GM19239 (cell line): ENCODE measurements around the gene TBC1D1.

ENCODE experiments used
- DNase-seq: peaks from one replicate; pipeline ENCODE4 v3.0.0; 2011; ENCODE audit warnings: low spot score; ENCODE audit not compliant: insufficient read length
- FAIRE-seq: peaks from 2 replicates; lab custom pipeline; 2011; peaks lifted over from hg19 to GRCh38; lab: Jason Lieb, UNC

The TBC1D1 gene

DNA sequence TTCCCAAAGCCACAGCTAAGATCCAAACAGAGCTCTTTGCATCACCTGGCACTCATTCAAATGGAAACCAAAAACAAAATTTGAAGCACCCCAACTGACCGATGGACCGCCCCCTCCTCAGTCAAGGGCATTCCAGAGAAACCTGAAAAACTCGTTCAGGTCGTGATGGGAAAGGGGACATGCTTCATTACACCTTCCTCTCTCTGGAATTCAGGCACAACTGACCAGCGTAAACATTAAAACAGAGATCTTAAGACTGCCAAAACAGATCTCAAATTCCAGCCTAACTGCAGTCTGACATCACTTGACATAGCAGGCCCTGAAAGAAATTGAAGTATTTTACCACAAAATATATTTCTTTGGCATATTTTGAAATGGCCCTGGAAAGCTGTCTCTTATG is 97.8 kb downstream of the TBC1D1 start:
- FAIRE-seq = no peak
- no peak for DNase-seq

DNA sequence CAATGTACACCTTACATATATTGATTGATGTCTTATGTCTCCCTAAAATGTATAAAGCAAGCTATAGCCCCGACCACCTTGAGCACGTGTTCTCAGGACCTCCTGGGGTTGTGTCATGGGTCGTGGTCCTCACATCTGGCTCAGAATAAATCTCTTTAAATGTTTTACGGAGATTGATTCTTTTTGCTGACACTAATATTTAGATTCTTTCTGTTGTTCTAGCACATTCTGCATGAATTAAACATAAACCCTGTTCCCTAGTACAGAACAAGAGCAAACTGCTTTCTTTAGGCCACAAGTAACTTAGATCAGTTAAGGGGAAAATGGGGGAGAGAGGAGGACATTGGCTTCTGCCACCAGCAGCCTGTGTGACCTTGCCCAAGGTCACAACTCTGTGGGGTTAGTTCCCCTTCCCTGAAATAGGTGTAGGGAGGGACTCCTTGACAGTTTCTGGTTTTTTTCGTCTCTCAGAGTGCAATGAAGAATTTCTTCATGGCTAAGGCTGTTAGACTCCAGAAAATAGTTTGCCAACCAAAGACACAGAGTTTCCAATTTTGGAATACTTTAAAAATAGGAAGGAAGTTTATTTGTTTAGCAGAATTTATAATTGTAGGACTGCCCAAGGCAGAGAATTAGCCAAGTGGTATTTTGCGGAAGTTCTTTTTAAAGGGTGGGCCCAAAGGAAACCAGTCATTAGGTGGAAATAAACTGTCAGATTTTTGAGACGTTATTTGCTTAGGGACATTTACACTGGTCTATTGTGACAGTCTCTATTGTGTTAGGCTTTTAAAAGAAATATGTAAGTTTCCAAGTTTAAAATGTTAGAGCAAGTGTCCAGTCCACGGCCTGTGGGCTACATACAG is 98.7 kb downstream of the TBC1D1 start:
- FAIRE-seq (no peak), DNase-seq (no peak)

DNA sequence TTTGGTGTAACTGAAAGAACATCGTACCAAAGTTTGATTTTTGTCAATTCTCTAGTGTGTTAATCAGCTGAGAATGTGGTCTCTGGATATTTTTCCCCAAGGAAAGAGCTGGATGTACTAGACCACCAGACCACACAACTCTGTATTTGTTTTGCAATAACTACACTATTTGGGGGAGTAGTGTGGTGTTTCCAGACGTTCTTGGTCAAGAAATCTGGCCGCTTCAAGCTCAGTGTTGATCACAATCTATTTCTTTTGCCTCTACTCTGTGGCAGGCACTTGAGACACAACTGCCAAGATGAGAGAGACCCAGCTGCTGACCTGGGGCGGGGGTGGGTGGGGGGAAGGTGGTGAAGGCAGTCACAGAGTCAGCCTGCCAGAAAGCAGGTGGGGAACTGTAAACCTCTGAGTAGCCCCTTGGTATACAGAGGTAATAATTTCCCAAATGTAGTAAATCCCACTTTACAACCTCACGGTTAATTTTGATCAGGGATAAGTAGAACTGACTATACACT is 99.9 kb downstream of the TBC1D1 start:
- FAIRE-seq = no peak

DNA sequence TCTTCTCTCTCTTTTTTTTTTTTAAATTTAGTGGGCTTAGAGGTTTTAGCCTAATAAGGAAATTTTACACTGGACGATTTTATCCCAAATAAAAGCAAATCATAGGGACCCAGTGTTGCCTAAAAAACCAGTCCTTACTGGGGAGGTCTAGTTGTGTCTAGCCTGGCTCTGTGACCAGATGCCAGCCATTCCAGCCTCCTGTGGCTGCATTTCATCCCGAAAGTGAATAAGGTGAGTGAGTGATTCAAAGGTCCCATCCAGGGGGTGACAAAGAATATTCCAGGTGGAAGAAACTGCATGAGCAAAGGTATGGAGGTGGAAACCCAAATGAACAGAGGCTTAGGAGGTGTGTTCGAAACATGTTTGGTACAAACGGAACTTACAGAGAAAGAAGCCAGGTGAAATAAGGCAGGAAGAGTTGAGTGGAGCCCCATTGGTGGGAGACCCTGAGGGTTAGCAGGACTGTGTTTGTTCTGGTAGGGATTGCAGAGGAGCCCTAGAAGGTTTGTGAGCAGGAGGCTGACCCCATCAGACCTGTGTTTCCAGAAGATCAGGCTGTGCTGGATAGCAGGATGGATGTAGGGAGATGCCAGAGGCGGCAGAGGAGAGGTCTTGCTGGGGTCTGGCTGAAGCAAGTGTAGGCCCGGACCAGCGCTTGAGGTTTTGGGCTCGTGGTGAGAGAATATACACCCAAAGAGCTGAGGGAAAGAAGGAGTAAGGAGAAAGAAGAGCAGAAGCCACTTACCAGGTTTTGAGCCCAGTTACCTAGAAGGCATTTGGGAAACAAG is 100.9 kb downstream of the TBC1D1 start:
- no peak for DNase-seq
- FAIRE-seq = no peak

More for the DNA sequence above, 99.9 kb downstream of the TBC1D1 start:
- DNase-seq = no peak

DNA sequence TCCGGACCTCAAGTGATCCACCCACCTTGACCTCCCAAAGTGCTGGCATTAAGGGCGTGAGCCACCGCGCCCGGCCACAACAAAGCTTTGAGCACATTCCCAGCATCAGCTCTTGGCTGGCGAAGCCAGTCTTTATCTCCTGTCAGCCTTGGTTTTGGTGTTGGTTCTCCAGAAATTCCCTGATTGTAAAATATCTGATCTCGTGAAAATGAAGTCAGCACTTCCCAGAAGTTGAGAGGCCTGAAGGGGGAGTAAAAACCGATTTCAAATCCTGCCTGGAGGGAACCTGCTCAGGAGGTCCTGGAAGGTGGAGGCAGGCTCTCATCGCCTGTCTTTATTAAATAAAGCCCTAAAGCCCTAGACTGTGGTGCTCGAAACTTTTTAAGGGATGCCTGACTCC is 102.9 kb downstream of the TBC1D1 start:
- no peak for DNase-seq
- no peak for FAIRE-seq

DNA sequence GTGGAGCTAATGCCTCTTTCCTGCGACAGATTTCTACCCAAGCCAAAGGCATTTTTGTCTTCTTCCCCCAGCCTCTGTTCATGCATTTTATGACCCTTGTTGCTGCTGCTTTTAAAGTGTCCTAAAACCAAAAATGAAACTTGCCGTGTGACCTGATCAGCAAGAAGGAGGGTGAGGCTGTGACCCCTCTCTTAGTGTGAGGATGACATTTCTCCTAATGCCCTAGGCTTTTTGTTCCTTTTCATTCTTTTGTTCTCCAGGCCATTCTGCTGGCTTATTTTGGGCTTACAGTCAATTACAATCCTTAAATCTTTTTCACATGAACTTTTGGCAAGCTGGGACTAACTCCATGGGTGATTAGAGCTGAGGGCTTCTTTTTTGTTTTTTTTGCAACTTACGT is 103.7 kb downstream of the TBC1D1 start:
- peak; percentile 89 for FAIRE-seq
- DNase-seq = peak; percentile 28

DNA sequence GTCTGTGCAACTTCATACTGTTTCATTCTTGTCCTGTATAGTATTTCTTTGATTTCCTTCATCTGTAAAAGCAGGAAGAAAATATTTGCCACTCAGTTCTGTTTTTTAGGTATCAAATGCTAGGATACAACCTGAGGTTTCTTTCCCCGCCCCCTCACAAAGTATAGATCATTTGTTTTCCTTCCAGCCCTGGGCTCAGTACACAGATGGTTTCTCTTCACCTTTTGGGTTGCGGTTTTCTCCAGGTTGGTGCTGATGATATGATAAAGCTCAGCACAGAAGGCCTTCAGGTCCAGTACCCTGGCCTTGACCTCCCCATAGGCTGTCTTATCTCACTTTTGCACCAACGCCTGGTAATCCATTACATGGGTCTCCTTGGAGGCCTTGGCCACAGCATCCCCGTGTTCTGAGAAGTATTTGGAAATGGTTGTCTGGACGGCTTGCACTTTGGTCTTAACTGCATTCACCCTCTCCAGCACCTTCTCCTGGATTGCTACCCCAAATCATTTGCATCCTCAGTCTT is 104.5 kb downstream of the TBC1D1 start:
- DNase-seq = no peak
- peak; percentile 84 for FAIRE-seq

DNA sequence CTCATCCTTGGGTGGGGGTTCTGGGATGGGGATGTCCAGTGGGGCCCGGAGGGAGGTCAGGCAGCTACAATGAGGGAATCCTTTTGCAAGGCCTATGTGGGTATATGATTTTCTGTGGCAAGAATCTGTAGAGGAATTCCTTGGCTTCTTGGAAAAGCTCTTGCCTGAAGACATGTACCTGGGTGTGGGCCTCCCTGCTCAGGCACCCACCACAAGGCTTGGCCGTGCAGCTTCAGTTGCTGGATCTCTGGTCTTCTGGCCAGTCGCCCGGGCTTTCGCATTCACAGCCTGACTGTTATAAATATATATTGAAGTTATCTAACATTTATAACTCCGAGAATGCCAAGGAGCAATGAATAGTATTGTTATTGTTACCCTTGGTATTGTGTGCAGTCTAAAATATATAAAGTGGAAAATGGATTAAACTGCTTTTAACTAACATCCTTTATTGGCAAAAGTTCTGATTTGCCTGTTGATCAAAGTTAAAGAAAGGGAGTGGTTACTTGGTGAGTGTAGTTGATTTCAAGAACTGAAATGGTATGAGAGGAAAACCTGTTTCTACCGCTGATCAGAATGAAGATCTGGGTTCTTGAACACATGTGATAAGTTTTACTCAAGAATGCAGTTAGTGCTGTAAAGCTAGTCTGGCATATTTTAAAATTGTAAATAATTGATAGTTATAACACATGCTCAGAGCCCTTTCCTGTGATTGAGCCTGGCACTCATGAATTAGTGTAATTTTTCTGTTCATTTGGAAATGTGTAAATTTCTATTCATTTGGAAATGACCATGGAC is 105.3 kb downstream of the TBC1D1 start:
- no peak for FAIRE-seq
- no peak for DNase-seq

DNA sequence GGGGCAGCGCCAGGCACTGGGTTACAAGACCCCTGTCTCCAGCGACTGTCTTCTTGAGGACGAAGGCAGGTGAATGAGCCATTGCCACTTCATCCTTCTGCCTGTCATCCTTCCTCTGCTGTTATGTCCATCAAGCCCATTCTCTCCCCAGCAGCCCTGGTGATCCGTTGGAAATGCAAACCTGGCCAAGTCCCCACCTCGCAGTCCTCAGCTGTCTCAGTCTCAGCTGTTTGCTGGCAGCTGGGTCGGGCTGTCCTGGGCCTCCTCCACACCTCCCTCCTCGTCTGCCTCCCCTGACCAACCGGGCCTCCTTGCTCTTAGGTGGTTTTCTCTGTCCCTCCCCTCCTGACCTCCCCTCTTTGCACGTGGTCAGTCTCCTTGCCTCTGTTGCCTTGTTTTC is 107.3 kb downstream of the TBC1D1 start:
- DNase-seq (no peak), FAIRE-seq (no peak)

DNA sequence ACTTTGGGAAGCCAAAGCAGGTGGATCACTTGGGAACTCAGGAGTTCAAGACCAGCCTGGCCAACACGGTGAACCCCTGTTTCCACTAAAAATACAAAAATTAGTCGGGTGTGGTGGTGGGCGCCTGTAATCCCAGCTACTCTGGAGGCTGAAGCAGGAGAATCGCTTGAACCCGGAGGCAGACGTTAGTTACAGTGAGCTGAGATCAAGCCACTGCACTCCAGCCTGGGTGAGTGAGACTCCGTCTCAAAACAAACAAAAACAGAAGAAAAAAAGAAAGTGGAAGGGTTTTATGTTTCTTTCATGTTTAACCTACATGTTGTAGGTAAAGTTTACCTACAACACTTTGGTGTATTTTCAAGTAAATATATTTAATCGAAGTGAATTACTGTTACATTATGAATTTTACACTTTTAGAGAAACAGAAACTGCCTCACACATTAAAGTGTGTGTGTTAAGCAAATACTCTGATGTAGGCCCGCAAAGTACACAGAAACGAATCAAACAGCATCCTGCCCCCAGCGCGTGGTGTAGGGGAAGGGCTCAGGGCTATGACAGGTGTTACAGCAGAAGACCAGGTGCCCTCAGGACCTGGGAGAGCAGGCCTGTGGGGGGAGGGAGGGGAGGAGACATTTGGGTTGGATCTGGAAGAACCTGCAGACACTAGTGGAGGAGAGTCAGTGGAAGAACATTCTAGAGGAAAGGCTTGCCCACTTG is 108.3 kb downstream of the TBC1D1 start:
- DNase-seq = no peak
- no peak for FAIRE-seq

DNA sequence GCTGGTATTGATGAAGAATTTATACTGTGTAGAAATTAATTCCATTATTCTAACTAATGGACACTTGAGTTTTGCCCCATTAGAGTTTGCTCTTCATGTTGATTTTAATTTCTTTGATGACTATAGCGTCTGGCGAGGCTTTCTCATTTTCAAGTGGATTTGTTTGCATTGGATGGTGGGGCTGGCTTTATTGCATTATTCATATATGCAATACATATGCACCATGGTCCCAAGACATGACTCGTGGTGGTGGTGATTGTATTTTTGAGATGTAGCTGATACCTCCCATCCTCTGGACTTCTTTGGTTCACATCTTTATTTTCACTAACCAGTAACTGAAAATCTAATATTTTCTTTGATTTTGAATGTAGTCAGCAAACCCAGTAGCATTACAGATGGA is 109.1 kb downstream of the TBC1D1 start:
- FAIRE-seq = no peak

DNA sequence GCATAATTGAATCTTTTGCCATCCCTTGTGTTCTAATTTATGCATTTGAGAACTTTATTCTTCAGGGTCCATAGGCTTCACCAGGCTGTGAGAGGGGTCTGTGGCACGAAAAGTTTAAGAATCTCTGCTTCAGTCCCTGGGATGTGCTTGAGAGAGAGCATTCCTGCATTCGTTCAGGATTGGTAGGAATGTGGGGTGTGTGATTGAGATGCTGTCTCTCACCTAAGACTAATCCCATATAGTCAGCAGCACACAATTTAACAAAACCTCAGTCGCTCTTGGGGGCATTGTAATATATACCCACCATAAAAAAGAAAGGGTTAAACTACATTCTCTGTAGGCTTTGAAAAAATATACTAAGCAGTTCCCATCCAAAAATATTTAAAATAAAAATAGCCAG is 111.0 kb downstream of the TBC1D1 start:
- FAIRE-seq = no peak
- DNase-seq = no peak

More for the DNA sequence above, 109.1 kb downstream of the TBC1D1 start:
- no peak for DNase-seq

DNA sequence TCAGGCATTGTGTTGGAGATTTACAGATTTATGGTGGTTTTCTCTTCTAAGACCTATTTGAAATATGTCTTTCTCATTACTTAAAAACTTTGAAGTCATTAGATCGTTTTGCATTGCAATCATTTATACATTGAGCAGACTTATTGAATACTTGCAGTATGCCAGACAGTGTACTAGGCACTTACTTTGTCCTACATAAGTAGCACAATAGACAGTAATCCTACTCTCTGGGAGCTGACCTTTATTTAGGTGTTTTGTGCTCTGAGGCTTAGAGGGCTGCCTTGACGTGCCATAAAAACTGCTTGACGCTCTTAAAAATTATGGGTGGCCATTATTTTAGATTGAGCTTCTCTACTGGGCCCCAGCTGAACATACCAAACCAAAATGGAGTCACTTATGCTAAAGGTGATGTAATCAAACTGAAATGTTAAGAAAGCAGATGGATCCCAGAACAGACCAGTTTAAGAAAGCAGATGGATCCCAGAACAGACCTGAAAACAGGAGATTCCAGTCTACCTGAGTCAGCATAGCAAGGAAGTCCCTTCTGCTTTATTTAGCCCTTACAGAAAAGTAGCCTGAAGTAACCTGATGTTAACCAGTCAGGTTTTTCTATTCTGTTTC is 111.7 kb downstream of the TBC1D1 start:
- no peak for DNase-seq
- FAIRE-seq = peak; percentile 11

DNA sequence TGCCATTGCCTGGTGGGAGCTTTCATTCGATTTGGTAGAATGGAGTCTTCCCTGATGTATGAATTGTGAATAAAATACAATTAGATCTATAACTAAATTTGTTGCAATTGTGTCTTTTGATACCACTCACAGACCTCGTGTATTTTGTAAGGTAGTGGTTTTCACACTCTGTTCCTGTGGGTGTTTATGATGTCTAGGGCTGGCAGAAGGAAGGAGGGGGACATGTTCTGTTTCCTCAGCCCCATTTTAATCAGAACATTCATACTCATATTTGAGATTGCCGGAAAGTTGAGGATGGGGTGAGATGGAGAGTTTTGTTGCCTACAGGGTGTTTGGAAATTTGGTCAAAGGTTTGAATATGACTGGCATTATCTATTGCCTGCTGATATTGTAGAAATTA is 112.2 kb downstream of the TBC1D1 start:
- DNase-seq (no peak), FAIRE-seq (no peak)

DNA sequence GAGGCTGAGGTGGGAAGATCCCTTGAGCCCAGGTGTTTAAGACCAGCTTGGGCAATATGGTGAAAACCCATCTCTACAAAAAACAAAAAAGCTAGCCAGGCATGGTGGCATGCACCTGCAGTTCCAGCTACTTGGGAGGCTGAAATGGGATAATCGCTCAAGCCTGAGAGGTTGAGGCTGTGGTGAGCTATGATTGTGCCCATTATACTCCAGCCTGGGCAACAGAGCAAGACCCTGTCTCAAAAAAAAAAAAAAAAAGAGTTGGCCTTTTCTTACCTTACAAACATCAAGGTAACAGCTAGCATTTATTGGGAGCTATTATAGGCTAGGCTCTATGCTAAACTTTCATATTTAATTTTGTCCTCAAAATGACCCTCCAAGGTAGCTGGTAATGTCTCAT is 112.7 kb downstream of the TBC1D1 start:
- DNase-seq = no peak
- no peak for FAIRE-seq

DNA sequence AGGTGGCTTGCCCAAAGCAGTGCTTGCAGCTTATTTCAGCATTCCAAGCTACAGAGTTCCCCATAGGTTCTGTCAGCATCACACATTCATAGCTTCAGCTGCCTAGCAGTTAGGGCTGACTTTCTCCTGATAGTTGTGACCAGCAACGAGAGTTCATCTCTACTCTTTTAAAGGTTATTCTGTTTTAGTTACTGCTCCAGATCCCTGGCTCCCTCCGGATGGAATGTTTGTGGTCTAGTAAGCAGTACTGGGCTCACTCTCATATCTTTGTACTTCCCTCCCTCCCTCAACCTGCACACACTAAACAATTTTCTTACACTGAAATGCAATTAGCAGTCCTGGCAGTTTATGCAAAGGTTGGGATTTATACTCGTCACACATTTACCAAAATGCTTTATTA is 113.2 kb downstream of the TBC1D1 start:
- DNase-seq = no peak
- FAIRE-seq = no peak

DNA sequence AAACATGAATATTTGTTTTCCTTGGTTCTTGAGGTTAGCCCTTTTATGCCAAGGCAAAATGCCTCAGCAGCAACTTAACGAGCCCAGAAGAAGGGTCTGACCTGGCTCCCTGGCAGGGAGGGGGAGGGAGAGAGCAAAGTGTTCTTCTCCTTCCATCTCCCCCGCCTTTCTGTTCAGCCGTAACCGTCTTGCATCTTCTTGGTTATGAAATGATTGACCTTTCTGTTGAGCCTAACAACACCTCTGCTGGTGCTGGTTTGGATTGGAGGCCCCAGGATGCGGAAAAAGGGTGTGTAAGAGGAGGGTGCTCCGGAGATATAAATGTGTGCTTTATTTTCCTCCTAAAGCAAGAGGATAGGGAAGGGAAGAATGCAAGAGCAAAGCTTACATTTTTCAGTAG is 114.0 kb downstream of the TBC1D1 start:
- DNase-seq = no peak
- no peak for FAIRE-seq

DNA sequence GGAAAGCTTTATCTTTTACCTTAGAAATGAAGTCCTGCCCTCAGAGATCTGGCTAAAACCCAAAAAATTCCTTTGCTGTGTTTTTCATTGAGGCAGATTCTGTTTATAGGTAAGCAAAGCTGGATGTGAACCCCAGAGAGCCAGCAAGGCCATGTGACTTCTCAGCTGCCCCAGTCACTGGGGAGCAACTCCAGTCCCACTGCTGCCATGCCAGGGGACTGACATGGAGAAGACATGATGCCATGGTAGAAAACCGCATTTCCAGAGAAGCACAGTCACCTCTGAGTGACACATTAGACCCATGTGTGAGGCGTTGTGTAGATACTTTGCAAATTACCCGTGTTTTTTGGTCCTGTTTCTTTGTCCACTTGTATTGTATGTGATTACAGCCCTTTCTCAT is 114.8 kb downstream of the TBC1D1 start:
- no peak for FAIRE-seq
- DNase-seq = no peak

DNA sequence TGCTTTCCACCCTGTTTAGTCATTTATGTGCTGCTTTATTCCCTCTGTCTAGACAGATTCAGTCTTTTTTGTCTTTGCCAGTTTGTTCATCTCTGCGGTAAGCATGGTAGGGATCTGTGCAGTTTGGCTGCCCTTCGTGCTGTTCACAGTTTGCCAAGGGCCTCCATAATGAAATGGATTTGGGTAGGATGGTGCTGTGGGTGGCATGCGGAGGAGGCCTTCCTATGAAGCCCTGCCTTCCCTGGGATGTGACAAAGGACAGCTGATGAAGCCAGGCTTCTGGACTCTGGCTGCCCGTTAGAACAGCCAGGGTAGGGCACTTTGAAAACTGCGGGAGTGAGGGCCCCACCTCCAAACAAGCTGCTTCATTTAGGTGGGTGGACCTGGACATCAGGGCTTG is 116.8 kb downstream of the TBC1D1 start:
- no peak for FAIRE-seq
- DNase-seq = no peak
